ENCODE measurements around the gene TXNDC17.

GRCh38 chr17:6670999-6671398 lies 30.1 kb downstream of the TXNDC17 start:
- TF ChIP-seq CTCF (IDR thresholded peaks at IDR 0.05), result no peak
- no peak for TF ChIP-seq POLR2A (IDR thresholded peaks at IDR 0.05)

Measured in uterus (tissue), 2 donors.